Esophagus muscularis mucosa (tissue), 4 donors: ENCODE data around the gene NAAA. TPM values are rescaled to one million over a fixed set of nuclear protein-coding genes. Genes with fewer than 3 reads are reported as not detected.
"Not testable (repeated sequence)": the region's sequence is repeated elsewhere in the genome, so short reads cannot be mapped to it uniquely, and the experiment has no call there.

Experiments
- DNase-seq: peaks from one replicate; pipeline ENCODE4 v3.0.0-alpha.2; 2017; ENCODE audit errors: extremely low spot score
- H3K27ac ChIP-seq, 4 donors: fragments of 200-600 bp; sonication (generic); replicated peaks in 1 of 4; 1 replicate in 3 of 4; 2 replicates in 1 of 4; pipeline ENCODE4 v1.5.1; 2016 to 2019; ENCODE audit warnings: mild to moderate bottlenecking in 1 of 4
- H3K27me3 ChIP-seq, 4 donors: fragments of 200-600 bp; sonication (generic); one replicate each; pipeline versions ENCODE4 v1.5.1 to v1.6.0; 2016 to 2019
- H3K36me3 ChIP-seq, 4 donors: fragments of 200-600 bp; sonication (generic); one replicate each; pipeline ENCODE4 v1.5.1; 2016 to 2019
- H3K4me1 ChIP-seq, 4 donors: fragments of 200-600 bp; sonication (generic); one replicate each; pipeline ENCODE4 v1.5.1; 2016 to 2019
- H3K4me3 ChIP-seq, 4 donors: fragments of 200-600 bp; sonication (generic); 1 replicate in 2 of 4; 2 replicates in 2 of 4; pipeline ENCODE4 v1.5.1; 2016 to 2019; ENCODE audit warnings: mild to moderate bottlenecking in 4 of 4, moderate library complexity in 1 of 4
- H3K9me3 ChIP-seq, 4 donors: fragments of 200-600 bp; sonication (generic); 1 replicate in 3 of 4; 2 replicates in 1 of 4; pipeline ENCODE4 v1.5.1; 2016 to 2019
- EP300 ChIP-seq: sonication (generic); formaldehyde crosslinking; IDR thresholded peaks from one replicate; pipeline ENCODE4 v1.6.1; 2017; ENCODE audit warnings: antibody characterized with exemption
- POLR2A ChIP-seq: fragments of 450-650 bp; IDR thresholded peaks from one replicate; pipeline ENCODE4 v1.6.1; 2017; ENCODE audit warnings: antibody characterized with exemption, moderate library complexity, mild to moderate bottlenecking, low read depth
- POLR2AphosphoS5 ChIP-seq, 2 donors: sonication (generic); formaldehyde crosslinking; IDR thresholded peaks; one replicate each; pipeline ENCODE4 v1.6.1; 2017; ENCODE audit warnings: antibody characterized with exemption in 2 of 2
- WGBS: methylation state at CpG from one replicate; pipeline ENCODE4 v1.1.5; 2018; 5-methylcytosine and 5-hydroxymethylcytosine counted together
- intact Hi-C: fragments of 100-400 bp; cut with DNase I; formaldehyde crosslinking; loops from one replicate; pipeline ENCODE4 v1.15.1; 2023
- total RNA-seq, 4 donors: library from RNA; depleted of rRNA; stranded (reverse); fragments of >200 nt; gene quantifications; one replicate each; pipeline versions ENCODE4 v1.1.0 to v1.2.1, GENCODE V29; 2016
- TF ChIP-seq, protein P1 (sequence below), 3 experiments: fragments of 200-600 bp in 2 of 3; fragments of 450-650 bp in 1 of 3; sonication (generic) in 2 of 3; IDR thresholded peaks; one replicate each; pipeline ENCODE4 v1.5.1; 2017 to 2019; ENCODE audit warnings: antibody characterized with exemption in 3 of 3, mild to moderate bottlenecking in 2 of 3, moderate library complexity in 1 of 3

NAAA gene
- total RNA-seq, 4 donors from 2014 or later: 20.7 to 55.7 (median 26.6) TPM

DNA sequence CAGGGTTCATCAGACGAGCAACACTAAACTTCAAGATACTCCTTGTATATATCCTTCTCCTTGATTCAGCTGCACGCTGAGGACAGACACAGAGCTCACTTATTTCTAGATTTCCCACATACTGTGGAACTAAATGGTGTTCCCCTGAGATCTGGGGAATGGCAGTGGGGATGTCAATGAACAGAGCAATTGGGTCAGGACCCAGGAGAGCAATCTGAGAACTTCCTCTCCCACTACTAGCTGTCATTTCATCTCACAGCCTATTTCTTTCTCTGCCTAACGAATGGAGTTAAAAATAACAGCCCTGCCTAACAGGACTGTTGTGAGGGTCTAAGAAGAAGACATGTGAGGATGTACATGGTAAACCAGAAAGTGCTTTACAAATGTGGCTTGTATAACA lies 10.7 kb downstream of the NAAA start:
- Histone ChIP-seq H3K9me3 (no peaks in the 10 kb centered on the region), H3K4me1 (no peaks in the 10 kb centered on the region), H3K36me3 (peaks cover under 1 to 52% (median 28%) of the 10 kb centered on the region in 4 donors), H3K27me3 (no peaks in the 10 kb centered on the region), H3K27ac (no peak overlapping the region), H3K4me3 (no peak overlapping the region)
- TF ChIP-seq EP300 (no peak), POLR2A (no peak), POLR2AphosphoS5 (IDR thresholded peaks at IDR 0.05) (no peak)
- TF ChIP-seq, protein P1, sequence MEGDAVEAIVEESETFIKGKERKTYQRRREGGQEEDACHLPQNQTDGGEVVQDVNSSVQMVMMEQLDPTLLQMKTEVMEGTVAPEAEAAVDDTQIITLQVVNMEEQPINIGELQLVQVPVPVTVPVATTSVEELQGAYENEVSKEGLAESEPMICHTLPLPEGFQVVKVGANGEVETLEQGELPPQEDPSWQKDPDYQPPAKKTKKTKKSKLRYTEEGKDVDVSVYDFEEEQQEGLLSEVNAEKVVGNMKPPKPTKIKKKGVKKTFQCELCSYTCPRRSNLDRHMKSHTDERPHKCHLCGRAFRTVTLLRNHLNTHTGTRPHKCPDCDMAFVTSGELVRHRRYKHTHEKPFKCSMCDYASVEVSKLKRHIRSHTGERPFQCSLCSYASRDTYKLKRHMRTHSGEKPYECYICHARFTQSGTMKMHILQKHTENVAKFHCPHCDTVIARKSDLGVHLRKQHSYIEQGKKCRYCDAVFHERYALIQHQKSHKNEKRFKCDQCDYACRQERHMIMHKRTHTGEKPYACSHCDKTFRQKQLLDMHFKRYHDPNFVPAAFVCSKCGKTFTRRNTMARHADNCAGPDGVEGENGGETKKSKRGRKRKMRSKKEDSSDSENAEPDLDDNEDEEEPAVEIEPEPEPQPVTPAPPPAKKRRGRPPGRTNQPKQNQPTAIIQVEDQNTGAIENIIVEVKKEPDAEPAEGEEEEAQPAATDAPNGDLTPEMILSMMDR (IDR thresholded peaks at IDR 0.05): no peak
- 79% methylated on average over 3 of the region's 3 CpGs for WGBS
- intact Hi-C loops: no loop called here
- DNase-seq: no peak

DNA sequence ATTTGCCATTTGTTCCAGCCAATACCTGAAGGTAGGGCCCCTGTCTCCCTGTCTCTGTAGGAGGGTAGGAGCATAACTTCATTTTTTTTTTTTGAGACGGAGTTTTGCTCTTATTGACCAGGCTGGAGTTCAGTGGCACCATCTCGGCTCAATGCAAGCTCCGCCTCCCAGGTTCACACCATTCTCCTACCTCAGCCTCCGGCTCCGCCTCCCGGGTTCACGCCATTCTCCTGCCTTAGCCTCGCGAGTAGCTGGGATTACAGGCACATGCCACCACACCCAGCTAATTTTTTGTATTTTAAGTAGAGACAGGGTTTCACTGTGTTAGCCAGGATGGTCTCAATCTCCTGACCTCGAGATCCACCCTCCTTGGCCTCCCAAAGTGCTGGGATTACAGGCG lies 15.9 kb downstream of the NAAA start:
- DNase-seq, H3K27me3 ChIP-seq, H3K4me1 ChIP-seq, H3K4me3 ChIP-seq, H3K9me3 ChIP-seq, intact Hi-C loops, H3K27ac ChIP-seq: not testable (repeated sequence)
- 97% methylated on average over 11 of the region's 11 CpGs for WGBS
- peaks cover 6 to 70% (median 44%) of the 10 kb centered on the region in 4 donors for H3K36me3 ChIP-seq

DNA sequence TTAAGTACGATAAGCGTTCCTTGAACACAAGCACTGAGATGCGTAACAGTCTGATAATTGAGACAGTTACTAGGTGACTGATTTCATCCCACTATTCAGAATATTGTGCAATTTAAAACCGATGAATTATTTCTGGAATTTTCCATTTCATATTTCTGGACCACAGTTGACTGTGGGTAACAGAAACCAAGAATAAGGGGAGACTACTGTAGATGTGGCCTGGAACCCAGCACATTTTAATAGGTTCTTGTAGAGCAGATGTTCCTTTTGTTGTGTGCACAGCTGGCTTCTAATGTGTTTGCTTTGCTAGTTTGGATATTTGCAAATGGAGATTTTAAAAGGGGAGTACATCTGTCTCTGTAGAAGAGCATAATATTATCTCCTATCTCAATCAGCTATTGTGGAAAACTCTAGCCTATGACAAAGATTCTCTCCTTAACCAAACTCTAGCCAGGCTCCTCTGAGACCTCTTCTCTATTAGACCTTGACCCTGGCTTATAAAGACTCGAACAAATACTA lies 16.4 kb downstream of the NAAA start:
- Histone ChIP-seq H3K27ac (no peak overlapping the region), H3K4me1 (peaks cover 0 to 8% (median 3%) of the 10 kb centered on the region in 4 donors), H3K36me3 (peaks cover 8 to 70% (median 43%) of the 10 kb centered on the region in 4 donors), H3K4me3 (no peak overlapping the region), H3K27me3 (no peaks in the 10 kb centered on the region), H3K9me3 (no peaks in the 10 kb centered on the region)
- TF ChIP-seq POLR2AphosphoS5 (IDR thresholded peaks at IDR 0.05) (no peak), POLR2A (no peak), EP300 (no peak)
- TF ChIP-seq, protein P1 (IDR thresholded peaks at IDR 0.05): no peak
- no peak for DNase-seq
- intact Hi-C loops: no loop called here
- WGBS: 89% methylated on average over 5 of the region's 5 CpGs

DNA sequence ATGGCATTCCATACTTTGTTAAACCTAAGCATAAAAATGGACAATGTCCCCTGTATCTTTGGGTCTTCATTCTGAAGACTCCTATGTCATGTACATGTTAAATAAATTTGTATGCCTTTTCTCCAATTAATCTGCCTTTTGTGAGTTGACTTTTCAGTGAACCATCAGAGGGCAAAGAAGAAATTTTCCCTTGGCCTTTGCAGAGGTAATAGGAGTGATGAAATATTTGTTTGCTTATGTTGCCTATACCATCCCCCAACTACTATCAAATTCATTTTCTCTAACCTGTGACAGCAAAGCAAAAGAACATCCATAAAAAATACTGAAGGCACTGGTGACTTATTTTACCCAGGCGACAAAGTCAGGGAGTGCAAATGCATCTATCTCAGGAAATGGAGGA lies 18.2 kb downstream of the NAAA start:
- no peak overlapping the region for H3K27ac ChIP-seq
- no peaks in the 10 kb centered on the region for H3K9me3 ChIP-seq
- H3K4me3 ChIP-seq: no peak overlapping the region
- TF ChIP-seq, protein P1 (IDR thresholded peaks at IDR 0.05): no peak
- no peak for TF ChIP-seq POLR2A
- TF ChIP-seq EP300: no peak
- TF ChIP-seq POLR2AphosphoS5 (IDR thresholded peaks at IDR 0.05): no peak
- peaks cover 0 to 8% (median 3%) of the 10 kb centered on the region in 4 donors for H3K4me1 ChIP-seq
- intact Hi-C loops: no loop called here
- 81% methylated on average over 1 of the region's 1 CpG for whole genome bisulfite sequencing
- H3K27me3 ChIP-seq: no peaks in the 10 kb centered on the region
- H3K36me3 ChIP-seq: peaks cover 8 to 75% (median 43%) of the 10 kb centered on the region in 4 donors
- no peak for DNase-seq

DNA sequence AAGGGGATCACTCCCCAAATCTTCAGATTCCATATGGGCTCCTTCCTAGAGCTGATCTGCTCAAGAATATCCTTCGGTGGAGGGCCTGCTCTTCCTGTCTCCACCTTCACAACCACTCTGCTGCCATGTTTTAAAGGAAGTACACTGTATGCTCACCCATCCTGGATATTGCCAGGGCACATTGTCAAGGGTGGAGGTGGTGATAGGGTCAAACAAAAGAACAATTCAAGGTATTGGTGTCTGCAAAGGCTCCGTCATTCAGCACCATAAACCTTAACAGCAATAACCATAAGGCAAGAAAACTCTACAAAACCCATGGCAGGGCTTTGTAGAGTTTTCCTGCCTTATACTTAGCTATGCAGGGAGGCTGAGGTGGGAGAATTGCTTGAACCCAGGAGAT lies 18.9 kb downstream of the NAAA start:
- Histone ChIP-seq H3K27ac (no peak overlapping the region), H3K4me3 (no peak overlapping the region), H3K27me3 (no peaks in the 10 kb centered on the region), H3K4me1 (peaks cover 0 to 8% (median 3%) of the 10 kb centered on the region in 4 donors), H3K9me3 (no peaks in the 10 kb centered on the region), H3K36me3 (peaks cover 8 to 81% (median 46%) of the 10 kb centered on the region in 4 donors)
- no peak for DNase-seq
- TF ChIP-seq, protein P1 (IDR thresholded peaks at IDR 0.05): no peak
- TF ChIP-seq EP300 (no peak), POLR2A (no peak), POLR2AphosphoS5 (IDR thresholded peaks at IDR 0.05) (no peak)
- 93% methylated on average over 2 of the region's 2 CpGs for WGBS
- intact Hi-C loops: no loop called here
